ENCODE data around the gene GSTM2.

Gene GSTM2

GRCh38 chr1:109621379-109622136 is 46.3 kb upstream of the GSTM2 start:
- peak; percentile 20 for DNase-seq (ENCODE audit: extremely low spot score)

GRCh38 chr1:109622137-109622892 is 45.5 kb upstream of the GSTM2 start:
- POLR2A ChIA-PET: no interaction called here
- TF ChIP-seq CTCF (IDR thresholded peaks at IDR 0.05; ENCODE audit: control extremely low read depth, extremely low read depth, low read depth, missing control alignments): no peak
- no peak for DNase-seq (ENCODE audit: extremely low spot score)
- CTCF ChIA-PET: interaction anchor here (1.5 to 11.9 kb wide), 3 partner anchors 18 to 407 kb away, joined by 4 to 135 read pairs (median 5); no protein-coding TSS in a partner anchor

More at GRCh38 chr1:109621379-109622136, 46.3 kb upstream of the GSTM2 start:
- no peak for TF ChIP-seq CTCF (IDR thresholded peaks at IDR 0.05; ENCODE audit: control extremely low read depth, extremely low read depth, low read depth, missing control alignments)
- CTCF ChIA-PET: interaction anchor here (1.5 to 11.9 kb wide), 3 partner anchors 18 to 75 kb away, joined by 4 to 135 read pairs (median 31); no protein-coding TSS in a partner anchor
- POLR2A ChIA-PET: no interaction called here

GRCh38 chr1:109622895-109623294 is 45.0 kb upstream of the GSTM2 start:
- ChIA-PET POLR2A (no interaction called here), CTCF (interaction anchor here (1.5 to 11.9 kb wide), 4 partner anchors 17 to 407 kb away, joined by 4 to 135 read pairs (median 6); no protein-coding TSS in a partner anchor)

GRCh38 chr1:109623601-109624161 is 44.2 kb upstream of the GSTM2 start:
- TF ChIP-seq CTCF (IDR thresholded peaks at IDR 0.05; ENCODE audit: control extremely low read depth, extremely low read depth, low read depth, missing control alignments): no peak
- ChIA-PET POLR2A (interaction anchor here (1.4 kb wide), 1 partner anchor 75 kb away, joined by 6 read pairs; the partner anchor contains the start of gene GNAI3), CTCF (interaction anchor here (1.4 to 11.9 kb wide), 8 partner anchors 9 to 406 kb away, joined by 4 to 135 read pairs (median 6); no protein-coding TSS in a partner anchor)
- peak; percentile 24 for DNase-seq (ENCODE audit: extremely low spot score)

More at GRCh38 chr1:109622895-109623294, 45.0 kb upstream of the GSTM2 start:
- no peak for TF ChIP-seq CTCF (IDR thresholded peaks at IDR 0.05; ENCODE audit: control extremely low read depth, extremely low read depth, low read depth, missing control alignments)
- DNase-seq (ENCODE audit: extremely low spot score): no peak

- peak; percentile 42 for DNase-seq (ENCODE audit: extremely low spot score)
- TF ChIP-seq CTCF (IDR thresholded peaks at IDR 0.05; ENCODE audit: control extremely low read depth, extremely low read depth, low read depth, missing control alignments): no peak
- CTCF ChIA-PET: interaction anchor here (1.4 to 11.9 kb wide), 10 partner anchors 8 to 405 kb away, joined by 4 to 135 read pairs (median 6); partner anchors contain the start of genes AHCYL1 and GNAI3
- POLR2A ChIA-PET: interaction anchor here (1.4 to 1.7 kb wide), 2 partner anchors 15 to 76 kb away, joined by 4 to 6 read pairs; partner anchors contain the start of gene GNAI3
Observed at GRCh38 chr1:109624201-109625010, 43.5 kb upstream of the GSTM2 start.

Measured in GM10248 (cell line).